Astrocyte (in vitro differentiated cells and primary cell): Measurements from ENCODE around the gene ROR2. TPM values are rescaled to one million over a fixed set of nuclear protein-coding genes. Genes with fewer than 3 reads are reported as not detected.

Experiments used
- DNase-seq: peaks from one replicate; pipeline ENCODE4 v3.0.0-alpha.2; 2010; ENCODE audit warnings: low read depth
- FAIRE-seq: peaks from 2 replicates; lab custom pipeline; 2011; peaks lifted over from hg19 to GRCh38; lab: Jason Lieb, UNC
- H2AFZ ChIP-seq: 2 replicates; pipeline ENCODE4 v1.6.0; 2012; ENCODE audit warnings: low read depth, low read length, inconsistent platforms
- H3K27ac ChIP-seq: 2 replicates; pipeline ENCODE4 v1.5.1; 2011; ENCODE audit warnings: low read depth, low read length, inconsistent platforms
- H3K27me3 ChIP-seq: 2 replicates; pipeline ENCODE4 v1.6.0; 2011; ENCODE audit warnings: low read length, inconsistent platforms; ENCODE audit not compliant: insufficient read depth
- H3K36me3 ChIP-seq: 2 replicates; pipeline ENCODE4 v1.5.1; 2011; ENCODE audit warnings: low read length, inconsistent platforms; ENCODE audit not compliant: insufficient read depth
- H3K4me1 ChIP-seq: 2 replicates; pipeline ENCODE4 v1.5.1; 2011; ENCODE audit warnings: low read length, inconsistent platforms; ENCODE audit not compliant: insufficient read depth
- H3K4me2 ChIP-seq: 2 replicates; pipeline ENCODE4 v1.6.0; 2012; ENCODE audit warnings: low read length, inconsistent platforms
- H3K4me3 ChIP-seq: 2 replicates; pipeline ENCODE4 v1.5.1; 2011; ENCODE audit warnings: low read depth, mild to moderate bottlenecking, low read length, inconsistent platforms; ENCODE audit not compliant: insufficient read depth
- H3K79me2 ChIP-seq: 2 replicates; pipeline ENCODE4 v1.6.0; 2012; ENCODE audit warnings: mild to moderate bottlenecking, low read length, inconsistent platforms; ENCODE audit not compliant: insufficient read depth
- H3K9ac ChIP-seq: 2 replicates; pipeline ENCODE4 v1.6.0; 2012; ENCODE audit warnings: mild to moderate bottlenecking, low read length, inconsistent platforms
- H3K9me3 ChIP-seq: 2 replicates; pipeline ENCODE4 v1.5.1; 2012; ENCODE audit warnings: low read depth, mild to moderate bottlenecking, low read length, inconsistent platforms; ENCODE audit not compliant: insufficient read depth
- H4K20me1 ChIP-seq: 2 replicates; pipeline ENCODE4 v1.6.0; 2012; ENCODE audit warnings: low read length, inconsistent platforms; ENCODE audit not compliant: insufficient read depth
- H3K27ac Mint-ChIP-seq: one replicate; pipeline ENCODE4 v1.8.0; 2021; ENCODE audit warnings: mild to moderate bottlenecking, mixed read lengths; ENCODE audit not compliant: unreplicated experiment
- H3K27me3 Mint-ChIP-seq: one replicate; pipeline ENCODE4 v1.8.0; 2021; ENCODE audit warnings: low read depth, mixed read lengths; ENCODE audit not compliant: unreplicated experiment
- H3K36me3 Mint-ChIP-seq: one replicate; pipeline ENCODE4 v1.8.0; 2021; ENCODE audit warnings: low read depth, mixed read lengths; ENCODE audit not compliant: unreplicated experiment
- H3K4me1 Mint-ChIP-seq: one replicate; pipeline ENCODE4 v1.8.0; 2021; ENCODE audit warnings: low read depth, mixed read lengths; ENCODE audit not compliant: unreplicated experiment
- H3K4me3 Mint-ChIP-seq: one replicate; pipeline ENCODE4 v1.8.0; 2021; ENCODE audit warnings: mild to moderate bottlenecking, moderate library complexity, mixed read lengths; ENCODE audit not compliant: unreplicated experiment
- H3K9me3 Mint-ChIP-seq: one replicate; pipeline ENCODE4 v1.8.0; 2021; ENCODE audit warnings: mild to moderate bottlenecking, mixed read lengths; ENCODE audit not compliant: unreplicated experiment
- CTCF ChIP-seq: IDR thresholded peaks from 2 replicates; pipeline ENCODE4 v1.5.1; 2011; ENCODE audit warnings: low read depth, mild to moderate bottlenecking, inconsistent platforms, low read length, moderate library complexity; ENCODE audit not compliant: insufficient read depth
- EZH2 ChIP-seq: IDR thresholded peaks from 2 replicates; pipeline ENCODE4 v1.6.1; 2012; ENCODE audit warnings: mild to moderate bottlenecking, low read length, inconsistent platforms; ENCODE audit not compliant: insufficient read depth
- total RNA-seq: library from RNA; stranded (reverse); gene quantifications from 2 replicates; pipeline ENCODE4 v1.2.1, GENCODE V29; 2021

The ROR2 gene
- total RNA-seq, 1 donor from 2014 or later = 4.9 TPM

- no peak for DNase-seq
- Histone ChIP-seq H3K36me3 (no peaks in the 10 kb centered on the region), H3K27me3 (no peaks in the 10 kb centered on the region), H3K4me1 (no peaks in the 10 kb centered on the region), H3K9me3 (no peaks in the 10 kb centered on the region), H3K27ac (no peak overlapping the region), H2AFZ (no peak overlapping the region), H3K79me2 (no peaks in the 10 kb centered on the region), H3K9ac (no peak overlapping the region), H3K4me2 (no peak overlapping the region), H4K20me1 (no peaks in the 10 kb centered on the region), H3K4me3 (no peak overlapping the region)
- Mint-ChIP-seq H3K27me3 (no peaks in the 10 kb centered on the region), H3K4me3 (no peak overlapping the region), H3K9me3 (peaks cover 4% of the 10 kb centered on the region), H3K4me1 (peaks cover 27% of the 10 kb centered on the region), H3K36me3 (no peaks in the 10 kb centered on the region), H3K27ac (no peak overlapping the region)
- no peak for FAIRE-seq
- TF ChIP-seq CTCF = no peak
These were observed 271.0 kb downstream of the ROR2 start for GRCh38 chr9:91678807-91679580.

GRCh38 chr9:91677822-91678436, 272.1 kb downstream of the ROR2 start:
- FAIRE-seq = no peak
- TF ChIP-seq CTCF (no peak), EZH2 (no peak)
- no peak overlapping the region for H3K27ac ChIP-seq
- Mint-ChIP-seq H3K4me1 (peaks cover 26% of the 10 kb centered on the region), H3K36me3 (no peaks in the 10 kb centered on the region), H3K4me3 (no peak overlapping the region), H3K27ac (no peak overlapping the region), H3K27me3 (peaks cover 2% of the 10 kb centered on the region), H3K9me3 (peaks cover 4% of the 10 kb centered on the region)
- H3K79me2 ChIP-seq = no peaks in the 10 kb centered on the region
- H3K4me3 ChIP-seq = no peak overlapping the region
- H4K20me1 ChIP-seq = no peaks in the 10 kb centered on the region
- H3K9ac ChIP-seq = no peak overlapping the region
- H2AFZ ChIP-seq = no peak overlapping the region
- no peaks in the 10 kb centered on the region for H3K9me3 ChIP-seq
- no peaks in the 10 kb centered on the region for H3K27me3 ChIP-seq
- H3K36me3 ChIP-seq = no peaks in the 10 kb centered on the region
- H3K4me1 ChIP-seq = no peaks in the 10 kb centered on the region
- no peak overlapping the region for H3K4me2 ChIP-seq
- no peak for DNase-seq

- no peaks in the 10 kb centered on the region for H3K27me3 ChIP-seq
- peaks cover 2% of the 10 kb centered on the region for H3K27me3 Mint-ChIP-seq
- peaks cover 24% of the 10 kb centered on the region for H3K4me1 Mint-ChIP-seq
- no peaks in the 10 kb centered on the region for H3K4me1 ChIP-seq
- H3K9ac ChIP-seq = no peak overlapping the region
- H3K27ac Mint-ChIP-seq = no peak overlapping the region
- FAIRE-seq (no peak), DNase-seq (no peak)
- no peaks in the 10 kb centered on the region for H3K36me3 Mint-ChIP-seq
- no peaks in the 10 kb centered on the region for H3K79me2 ChIP-seq
- H3K4me3 Mint-ChIP-seq = no peak overlapping the region
- H3K9me3 ChIP-seq = no peaks in the 10 kb centered on the region
- peaks cover 4% of the 10 kb centered on the region for H3K9me3 Mint-ChIP-seq
- no peak overlapping the region for H3K27ac ChIP-seq
- H2AFZ ChIP-seq = no peak overlapping the region
- H3K4me2 ChIP-seq = no peak overlapping the region
- H3K4me3 ChIP-seq = no peak overlapping the region
- TF ChIP-seq EZH2 = no peak
- no peak for TF ChIP-seq CTCF
- H3K36me3 ChIP-seq = no peaks in the 10 kb centered on the region
- H4K20me1 ChIP-seq = no peaks in the 10 kb centered on the region
These were observed 272.7 kb downstream of the ROR2 start for GRCh38 chr9:91677331-91677730.
